ENCODE results near the gene TRIM25.

The TRIM25 gene

DNA sequence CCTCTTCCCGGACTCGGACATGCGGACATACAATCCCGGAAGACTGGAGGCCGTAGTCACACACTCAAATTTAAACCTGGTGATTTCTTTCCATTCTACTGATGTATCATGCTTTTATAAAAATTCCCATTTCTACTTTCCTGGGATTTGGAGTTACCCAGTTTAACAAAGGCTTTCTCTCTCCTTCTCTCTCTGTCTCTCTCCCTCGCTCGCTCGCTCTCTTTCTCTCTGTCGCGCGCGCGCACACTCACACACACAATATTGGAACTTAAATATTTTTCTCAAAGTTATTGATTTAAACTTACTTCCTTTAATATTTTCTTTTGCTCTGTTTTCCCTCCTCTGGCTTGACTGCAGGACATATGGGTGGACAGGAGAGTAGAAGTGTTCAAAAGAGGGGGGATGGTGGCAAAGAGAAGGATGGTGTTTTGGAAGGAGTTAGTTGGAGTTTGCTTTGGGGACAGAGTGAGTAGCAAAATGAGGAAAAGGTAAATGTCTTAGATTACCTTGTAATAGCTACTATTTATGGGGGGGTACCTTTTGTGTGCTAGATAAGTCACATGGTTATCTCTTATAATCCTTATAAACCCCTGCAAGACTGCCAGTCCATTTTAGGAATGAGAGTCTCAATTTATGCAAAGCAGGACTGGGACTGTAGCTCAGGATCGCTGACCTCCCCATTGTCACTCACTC is 878 bp upstream of the TRIM25 start:
- TF ChIP-seq, protein P1, sequence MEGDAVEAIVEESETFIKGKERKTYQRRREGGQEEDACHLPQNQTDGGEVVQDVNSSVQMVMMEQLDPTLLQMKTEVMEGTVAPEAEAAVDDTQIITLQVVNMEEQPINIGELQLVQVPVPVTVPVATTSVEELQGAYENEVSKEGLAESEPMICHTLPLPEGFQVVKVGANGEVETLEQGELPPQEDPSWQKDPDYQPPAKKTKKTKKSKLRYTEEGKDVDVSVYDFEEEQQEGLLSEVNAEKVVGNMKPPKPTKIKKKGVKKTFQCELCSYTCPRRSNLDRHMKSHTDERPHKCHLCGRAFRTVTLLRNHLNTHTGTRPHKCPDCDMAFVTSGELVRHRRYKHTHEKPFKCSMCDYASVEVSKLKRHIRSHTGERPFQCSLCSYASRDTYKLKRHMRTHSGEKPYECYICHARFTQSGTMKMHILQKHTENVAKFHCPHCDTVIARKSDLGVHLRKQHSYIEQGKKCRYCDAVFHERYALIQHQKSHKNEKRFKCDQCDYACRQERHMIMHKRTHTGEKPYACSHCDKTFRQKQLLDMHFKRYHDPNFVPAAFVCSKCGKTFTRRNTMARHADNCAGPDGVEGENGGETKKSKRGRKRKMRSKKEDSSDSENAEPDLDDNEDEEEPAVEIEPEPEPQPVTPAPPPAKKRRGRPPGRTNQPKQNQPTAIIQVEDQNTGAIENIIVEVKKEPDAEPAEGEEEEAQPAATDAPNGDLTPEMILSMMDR (IDR thresholded peaks at IDR 0.05; ENCODE audit: low read depth, low read length, missing control alignments) = no peak
- DNase-seq (ENCODE audit: extremely low read depth, low read depth) = no peak
- H3K4me3 ChIP-seq (replicated peaks; ENCODE audit: low read depth, low read length) = peak overlapping the region; percentile 87

DNA sequence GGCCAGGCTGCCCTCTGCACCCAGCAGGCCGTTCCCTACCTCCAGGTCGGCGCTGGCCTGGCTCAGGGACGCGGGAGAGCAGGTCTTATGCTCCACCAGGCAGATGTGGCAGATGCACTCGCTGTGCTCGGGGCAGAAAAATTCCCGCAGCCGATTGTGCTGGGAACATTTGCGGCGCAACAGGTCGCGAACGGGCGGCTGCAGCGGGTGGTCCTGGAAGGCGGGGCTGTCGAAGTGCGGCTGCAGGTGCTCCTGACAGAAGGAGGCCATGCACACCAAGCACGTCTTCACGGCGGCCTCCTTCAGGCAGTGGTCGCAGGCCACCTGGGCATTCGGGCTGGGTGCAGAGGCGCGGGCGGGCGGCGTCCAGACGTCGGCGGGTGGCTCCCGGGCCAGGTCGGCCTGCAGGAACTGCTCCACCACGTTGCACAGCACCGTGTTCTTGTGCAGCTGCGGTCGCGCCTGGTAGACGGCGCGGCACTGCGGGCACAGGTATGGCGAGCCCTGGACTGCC is 439 bp downstream of the TRIM25 start:
- TF ChIP-seq, protein P1 (IDR thresholded peaks at IDR 0.05; ENCODE audit: low read depth, low read length, missing control alignments) = no peak
- peak overlapping the region; percentile 87 for H3K4me3 ChIP-seq (replicated peaks; ENCODE audit: low read depth, low read length)
- DNase-seq (ENCODE audit: extremely low read depth, low read depth) = no peak

DNA sequence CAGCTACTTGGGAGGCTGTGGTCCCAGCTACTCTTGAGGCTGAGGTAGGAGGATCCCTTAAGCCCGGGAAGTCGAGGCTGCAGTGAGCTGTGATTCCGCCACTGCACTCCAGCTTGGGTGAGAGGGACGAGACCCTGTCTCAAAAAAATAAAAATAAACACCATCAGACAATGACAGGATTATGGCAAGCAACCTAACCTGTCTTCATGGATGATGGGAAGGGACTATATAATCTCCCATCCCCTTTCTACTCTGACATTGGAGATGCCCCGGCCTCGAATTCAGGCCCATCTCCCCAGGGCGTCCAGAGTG is 893 bp downstream of the TRIM25 start:
- DNase-seq (ENCODE audit: extremely low read depth, low read depth) = no peak
- TF ChIP-seq, protein P1 (IDR thresholded peaks at IDR 0.05; ENCODE audit: low read depth, low read length, missing control alignments) = no peak
- H3K4me3 ChIP-seq (replicated peaks; ENCODE audit: low read depth, low read length) = peak overlapping the region; percentile 87

DNA sequence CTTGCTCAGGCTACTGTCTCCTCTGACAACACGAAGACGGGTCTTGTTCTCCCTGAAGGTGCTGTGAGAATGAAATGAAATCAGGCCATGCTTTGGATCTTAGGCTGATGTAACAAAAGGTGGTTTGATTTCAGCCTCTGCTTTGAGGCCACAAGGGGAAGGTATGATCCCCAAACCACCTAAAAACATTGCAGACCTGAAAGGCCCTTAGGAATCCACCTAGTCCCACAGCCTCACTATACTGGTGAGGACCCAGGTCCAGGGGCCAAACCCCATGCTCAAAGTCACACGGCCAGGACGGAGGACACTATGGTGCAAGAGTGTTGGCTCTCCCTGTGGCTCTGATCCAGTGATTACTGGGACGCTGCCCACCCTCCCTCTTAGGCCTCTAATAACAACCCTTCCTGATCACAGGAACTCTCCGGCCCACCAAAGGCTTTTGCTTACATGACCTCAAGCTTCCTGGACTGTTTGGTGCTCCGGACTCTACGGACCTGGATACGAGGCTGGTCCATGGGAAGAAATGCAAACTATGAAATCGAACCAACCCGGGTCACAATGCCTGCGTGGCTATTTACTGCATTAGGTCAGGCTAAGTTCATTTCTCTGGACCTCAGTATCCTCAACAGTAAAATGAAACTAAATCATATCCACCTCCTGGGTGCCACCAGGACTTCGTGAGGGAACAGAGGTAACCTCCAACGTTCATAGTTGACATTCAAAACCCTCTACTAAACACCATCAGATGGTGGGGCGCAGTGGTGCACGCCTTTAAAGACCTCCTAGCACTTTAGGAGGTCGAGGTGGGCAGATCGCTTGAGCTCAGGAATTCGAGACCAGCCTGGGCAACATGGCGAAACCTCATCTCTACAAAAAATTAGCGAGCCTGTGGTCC is 1.5 kb downstream of the TRIM25 start:
- peak overlapping the region; percentile 87 for H3K4me3 ChIP-seq (replicated peaks; ENCODE audit: low read depth, low read length)
- no peak for DNase-seq (ENCODE audit: extremely low read depth, low read depth)
- TF ChIP-seq, protein P1 (IDR thresholded peaks at IDR 0.05; ENCODE audit: low read depth, low read length, missing control alignments) = no peak

DNA sequence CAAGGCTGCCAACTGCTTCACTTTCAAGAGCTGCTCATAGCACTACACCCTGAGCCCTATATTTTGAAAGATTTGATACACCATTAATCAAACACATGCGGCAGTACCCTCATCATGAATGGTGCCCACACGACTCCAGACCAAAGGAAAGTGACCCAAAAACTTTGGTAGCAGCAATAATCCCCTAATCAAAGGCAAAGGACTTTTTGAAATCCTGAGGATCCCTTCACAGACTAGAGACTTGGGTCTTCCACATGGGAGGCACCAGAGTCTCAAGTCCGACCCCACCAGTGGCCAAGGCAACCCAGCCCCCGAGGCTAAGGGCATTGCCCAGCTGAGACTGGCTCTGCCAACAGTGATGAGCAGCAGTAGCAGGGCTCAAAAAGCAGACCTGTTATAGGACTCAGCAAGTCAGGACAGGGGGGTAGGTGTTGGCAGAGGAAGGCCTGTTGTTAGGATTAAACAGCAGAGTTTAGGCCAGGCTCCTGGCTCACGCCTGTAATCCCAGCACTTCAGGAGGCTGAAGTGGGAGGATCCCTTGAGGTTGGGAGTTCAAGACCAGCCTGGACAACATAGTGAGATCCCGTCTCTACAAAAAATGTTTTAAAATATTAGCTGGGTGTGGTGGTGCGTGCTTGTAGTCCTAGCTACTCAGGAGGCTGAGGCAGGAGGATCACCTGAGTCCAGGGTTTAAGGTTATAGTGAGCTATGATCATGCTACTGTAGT is 3.2 kb downstream of the TRIM25 start:
- TF ChIP-seq, protein P1 (IDR thresholded peaks at IDR 0.05; ENCODE audit: low read depth, low read length, missing control alignments) = no peak
- H3K4me3 ChIP-seq (replicated peaks; ENCODE audit: low read depth, low read length) = peak overlapping the region; percentile 28
- DNase-seq (ENCODE audit: extremely low read depth, low read depth) = no peak

DNA sequence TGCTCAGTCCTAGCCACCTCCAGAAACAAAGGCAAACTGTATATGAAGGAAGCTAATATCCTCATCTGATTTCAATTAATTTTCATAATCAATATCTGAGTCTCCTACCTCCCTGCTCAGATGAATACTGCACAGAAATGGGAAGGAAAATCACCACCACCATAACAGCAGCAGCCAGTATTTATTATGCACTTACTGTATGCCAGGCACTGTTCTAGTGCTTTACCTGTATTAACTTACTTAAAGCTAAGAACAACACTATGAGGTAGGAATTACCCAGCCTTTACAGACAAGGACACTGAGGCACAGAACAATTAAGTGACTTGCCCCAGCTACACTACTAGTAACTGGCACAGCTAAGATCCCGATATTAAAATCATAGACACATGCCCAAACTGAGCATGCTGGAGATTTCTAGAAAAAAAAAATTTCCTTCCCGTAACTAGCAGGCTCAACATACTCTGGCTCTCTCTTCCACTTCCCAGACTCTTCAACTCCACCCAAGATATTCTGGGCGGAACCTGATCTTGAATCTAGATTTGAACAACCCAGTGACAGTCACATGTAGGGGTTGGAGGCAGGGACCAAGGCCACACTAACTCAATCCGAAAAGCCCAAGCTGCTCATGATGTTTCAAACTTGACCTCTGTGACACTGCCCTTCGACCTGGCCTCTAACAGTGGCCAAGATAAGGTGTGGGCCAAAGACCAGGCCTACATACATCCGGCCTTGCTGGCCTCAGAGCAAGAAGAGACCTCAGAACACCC is 3.9 kb downstream of the TRIM25 start:
- H3K4me3 ChIP-seq (replicated peaks; ENCODE audit: low read depth, low read length) = peak overlapping the region; percentile 28; the same call in 1 of the 2 replicates
- TF ChIP-seq, protein P1 (IDR thresholded peaks at IDR 0.05; ENCODE audit: low read depth, low read length, missing control alignments) = no peak
- DNase-seq (ENCODE audit: extremely low read depth, low read depth) = no peak

Measured in HFF-Myc (cell line).